ENCODE measurements around the gene BCHE. TPM values are rescaled to one million over a fixed set of nuclear protein-coding genes. Genes with fewer than 3 reads are reported as not detected.

BCHE gene
- total RNA-seq, 2 donors from 2014 or later = 0.41 to 2.2 TPM

DNA sequence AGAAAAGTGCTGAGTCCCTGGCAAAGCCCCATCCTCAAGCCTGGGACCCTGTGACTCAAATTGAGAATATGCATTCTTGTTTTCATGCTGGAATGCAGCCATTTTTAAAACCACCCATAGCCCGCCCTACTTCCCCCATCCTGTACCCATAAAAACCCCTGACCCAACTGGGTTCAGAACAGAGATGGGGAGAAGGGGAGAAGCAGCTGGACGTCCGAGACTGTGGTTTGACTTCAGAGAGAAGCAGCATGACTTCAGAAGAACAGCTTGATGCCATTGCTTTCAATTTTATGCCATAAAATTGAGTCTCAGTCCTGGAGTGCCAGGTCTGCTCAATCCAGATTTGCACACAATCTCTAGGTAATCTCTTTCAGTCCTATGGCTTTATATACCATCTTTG lies 78.2 kb downstream of the BCHE start:
- no peak for ATAC-seq (ENCODE audit: insufficient number of reproducible peaks, low FRiP score, low read depth)
- TF ChIP-seq, protein P1, sequence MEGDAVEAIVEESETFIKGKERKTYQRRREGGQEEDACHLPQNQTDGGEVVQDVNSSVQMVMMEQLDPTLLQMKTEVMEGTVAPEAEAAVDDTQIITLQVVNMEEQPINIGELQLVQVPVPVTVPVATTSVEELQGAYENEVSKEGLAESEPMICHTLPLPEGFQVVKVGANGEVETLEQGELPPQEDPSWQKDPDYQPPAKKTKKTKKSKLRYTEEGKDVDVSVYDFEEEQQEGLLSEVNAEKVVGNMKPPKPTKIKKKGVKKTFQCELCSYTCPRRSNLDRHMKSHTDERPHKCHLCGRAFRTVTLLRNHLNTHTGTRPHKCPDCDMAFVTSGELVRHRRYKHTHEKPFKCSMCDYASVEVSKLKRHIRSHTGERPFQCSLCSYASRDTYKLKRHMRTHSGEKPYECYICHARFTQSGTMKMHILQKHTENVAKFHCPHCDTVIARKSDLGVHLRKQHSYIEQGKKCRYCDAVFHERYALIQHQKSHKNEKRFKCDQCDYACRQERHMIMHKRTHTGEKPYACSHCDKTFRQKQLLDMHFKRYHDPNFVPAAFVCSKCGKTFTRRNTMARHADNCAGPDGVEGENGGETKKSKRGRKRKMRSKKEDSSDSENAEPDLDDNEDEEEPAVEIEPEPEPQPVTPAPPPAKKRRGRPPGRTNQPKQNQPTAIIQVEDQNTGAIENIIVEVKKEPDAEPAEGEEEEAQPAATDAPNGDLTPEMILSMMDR (IDR thresholded peaks at IDR 0.05) = no peak
- Histone ChIP-seq H3K4me3 (no peak overlapping the region), H3K27me3 (replicated peaks; ENCODE audit: insufficient read depth) (no peaks in the 10 kb centered on the region), H3K4me1 (ENCODE audit: control insufficient read depth in 1 of 2, low read depth in 2 of 2) (no peaks in the 10 kb centered on the region), H3K36me3 (no peaks in the 10 kb centered on the region), H3K27ac (no peak overlapping the region), H3K9me3 (no peaks in the 10 kb centered on the region)
- no peak for DNase-seq (ENCODE audit: low spot score)

- DNase-seq (ENCODE audit: low spot score) (no peak), ATAC-seq (ENCODE audit: insufficient number of reproducible peaks, low FRiP score, low read depth) (no peak)
- Histone ChIP-seq H3K27ac (no peak overlapping the region), H3K36me3 (no peaks in the 10 kb centered on the region), H3K27me3 (replicated peaks; ENCODE audit: insufficient read depth) (no peaks in the 10 kb centered on the region), H3K4me1 (ENCODE audit: control insufficient read depth in 1 of 2, low read depth in 2 of 2) (no peaks in the 10 kb centered on the region), H3K9me3 (no peaks in the 10 kb centered on the region), H3K4me3 (no peak overlapping the region)
- TF ChIP-seq, protein P1 (IDR thresholded peaks at IDR 0.05) = no peak
Measured at GRCh38 chr3:165755571-165755970, 81.7 kb downstream of the BCHE start.

GRCh38 chr3:165754219-165755007 lies 82.8 kb downstream of the BCHE start:
- Histone ChIP-seq H3K4me1 (ENCODE audit: control insufficient read depth in 1 of 2, low read depth in 2 of 2) (no peaks in the 10 kb centered on the region), H3K27ac (no peak overlapping the region), H3K36me3 (no peaks in the 10 kb centered on the region), H3K9me3 (no peaks in the 10 kb centered on the region), H3K27me3 (replicated peaks; ENCODE audit: insufficient read depth) (no peaks in the 10 kb centered on the region), H3K4me3 (no peak overlapping the region)
- DNase-seq (ENCODE audit: low spot score) (no peak), ATAC-seq (ENCODE audit: insufficient number of reproducible peaks, low FRiP score, low read depth) (no peak)
- TF ChIP-seq, protein P1 (IDR thresholded peaks at IDR 0.05) = no peak

DNA sequence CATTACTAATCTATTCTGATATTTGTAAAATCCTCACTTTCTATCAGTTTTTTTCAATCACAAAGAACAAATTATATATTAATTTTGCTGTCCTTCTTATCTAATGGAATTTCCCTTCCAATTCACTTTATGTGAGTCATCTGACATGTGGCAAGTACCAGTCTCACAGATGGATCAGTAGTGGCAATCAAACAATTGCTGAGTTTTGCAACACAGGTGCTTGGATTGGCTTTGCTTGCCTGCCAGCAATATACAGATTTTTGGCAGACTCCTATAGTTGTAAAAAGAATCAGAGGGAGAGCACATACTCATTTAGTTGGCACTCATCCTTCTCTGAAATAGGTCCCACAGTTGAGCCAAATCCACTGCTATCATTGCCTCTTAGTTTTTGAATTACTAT lies 83.7 kb downstream of the BCHE start:
- Histone ChIP-seq H3K27ac (no peak overlapping the region), H3K4me1 (ENCODE audit: control insufficient read depth in 1 of 2, low read depth in 2 of 2) (no peaks in the 10 kb centered on the region), H3K36me3 (no peaks in the 10 kb centered on the region), H3K9me3 (no peaks in the 10 kb centered on the region), H3K4me3 (no peak overlapping the region), H3K27me3 (replicated peaks; ENCODE audit: insufficient read depth) (no peaks in the 10 kb centered on the region)
- ATAC-seq (ENCODE audit: insufficient number of reproducible peaks, low FRiP score, low read depth) = no peak
- DNase-seq (ENCODE audit: low spot score) = no peak
- TF ChIP-seq, protein P1 (IDR thresholded peaks at IDR 0.05) = no peak

GRCh38 chr3:165751637-165752036 lies 85.6 kb downstream of the BCHE start:
- Histone ChIP-seq H3K4me3 (no peak overlapping the region), H3K4me1 (ENCODE audit: control insufficient read depth in 1 of 2, low read depth in 2 of 2) (no peaks in the 10 kb centered on the region), H3K36me3 (no peaks in the 10 kb centered on the region), H3K27me3 (replicated peaks; ENCODE audit: insufficient read depth) (no peaks in the 10 kb centered on the region), H3K9me3 (no peaks in the 10 kb centered on the region), H3K27ac (no peak overlapping the region)
- ATAC-seq (ENCODE audit: insufficient number of reproducible peaks, low FRiP score, low read depth) (no peak), DNase-seq (ENCODE audit: low spot score) (no peak)
- TF ChIP-seq, protein P1 (IDR thresholded peaks at IDR 0.05) = no peak
